Activated CD8-positive, alpha-beta memory T cell treated with anti-CD3 and anti-CD28 coated beads, Interleukin-2, amount 50 U/mL, for 1 hour (primary cell): ENCODE results near the gene TRPV2.

Source experiments
- DNase-seq: peaks from one replicate; pipeline ENCODE4 v3.0.0-alpha.2; 2020; ENCODE audit errors: extremely low read depth

The TRPV2 gene

DNA sequence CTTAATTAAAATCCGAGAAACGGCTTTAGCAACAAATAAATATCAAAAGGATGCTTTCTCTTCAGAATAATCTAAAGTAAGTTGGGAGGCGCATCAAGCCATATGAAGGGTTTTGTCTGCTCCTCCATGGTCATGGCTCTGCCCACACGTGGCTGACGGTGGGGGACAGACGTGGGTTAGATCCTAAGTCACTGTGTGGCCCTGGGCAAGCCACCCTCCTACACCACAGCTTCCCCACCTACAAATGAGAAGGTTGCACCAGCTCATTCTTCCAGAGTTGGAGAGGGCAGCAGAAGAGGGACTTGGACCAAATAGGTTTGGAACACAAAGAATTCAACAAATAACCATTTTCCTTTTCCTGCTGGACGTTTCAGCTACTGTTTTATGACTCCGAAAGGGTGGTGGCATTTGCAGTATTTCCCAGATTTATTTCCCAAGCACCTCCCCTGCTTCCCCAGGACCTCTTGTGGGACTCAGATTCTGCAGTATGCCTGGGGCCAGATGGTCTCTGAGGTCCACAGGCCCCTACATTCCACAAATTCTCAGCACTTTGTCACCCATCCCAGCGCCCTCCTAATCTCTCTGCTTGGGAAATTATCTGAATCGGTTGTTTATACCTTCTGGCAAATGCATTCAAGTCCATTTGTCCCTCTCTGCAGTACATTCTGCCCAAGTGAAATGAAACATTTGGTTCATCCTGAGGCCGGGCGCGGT, 58.8 kb downstream of the TRPV2 start:
- DNase-seq, result no peak

DNA sequence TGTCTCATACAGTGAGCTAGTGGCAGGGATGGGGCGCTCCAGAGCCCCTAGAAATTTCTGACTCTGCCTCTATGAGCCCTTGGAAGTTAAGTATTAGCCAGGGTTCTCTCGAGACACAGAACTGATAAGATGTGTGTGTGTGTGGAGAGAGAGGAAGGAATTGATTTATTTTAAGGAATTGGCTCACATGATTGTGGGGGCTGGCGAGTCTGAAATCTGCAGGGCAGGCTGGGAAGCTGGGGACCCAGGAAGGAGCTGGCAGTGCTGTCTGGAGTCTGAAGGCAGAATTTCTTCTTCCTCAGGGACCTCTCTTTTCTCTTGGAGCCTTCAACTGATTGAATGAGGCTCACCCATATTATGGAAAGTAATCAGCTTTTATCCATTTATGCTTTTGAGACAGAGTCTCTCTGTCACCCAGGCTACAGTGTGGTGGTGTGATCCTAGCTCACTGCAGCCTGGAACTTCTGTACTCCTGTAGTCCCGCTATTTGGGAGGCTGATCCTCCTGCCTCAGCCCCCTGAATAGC, 59.9 kb downstream of the TRPV2 start:
- DNase-seq, result no peak

DNA sequence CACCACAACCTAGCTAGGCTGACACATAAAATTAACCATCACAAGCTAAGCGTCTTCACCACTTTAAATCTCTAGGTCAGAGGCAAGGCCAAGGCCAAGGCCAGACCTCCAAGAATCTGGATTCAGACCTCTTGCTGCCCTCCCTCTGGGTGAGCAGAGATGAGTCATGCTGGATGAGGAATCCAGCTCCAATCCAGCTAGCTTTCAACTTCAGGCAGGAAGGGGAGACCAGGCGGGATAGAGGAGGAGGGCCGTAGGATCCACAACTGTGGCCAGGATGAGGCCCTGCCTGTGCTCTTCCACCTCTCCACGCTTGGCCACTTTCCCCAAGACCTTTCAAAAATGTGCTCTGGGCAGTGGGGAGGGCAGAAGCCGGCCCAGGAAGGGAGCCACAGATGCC, 61.9 kb downstream of the TRPV2 start:
- DNase-seq, result no peak

DNA sequence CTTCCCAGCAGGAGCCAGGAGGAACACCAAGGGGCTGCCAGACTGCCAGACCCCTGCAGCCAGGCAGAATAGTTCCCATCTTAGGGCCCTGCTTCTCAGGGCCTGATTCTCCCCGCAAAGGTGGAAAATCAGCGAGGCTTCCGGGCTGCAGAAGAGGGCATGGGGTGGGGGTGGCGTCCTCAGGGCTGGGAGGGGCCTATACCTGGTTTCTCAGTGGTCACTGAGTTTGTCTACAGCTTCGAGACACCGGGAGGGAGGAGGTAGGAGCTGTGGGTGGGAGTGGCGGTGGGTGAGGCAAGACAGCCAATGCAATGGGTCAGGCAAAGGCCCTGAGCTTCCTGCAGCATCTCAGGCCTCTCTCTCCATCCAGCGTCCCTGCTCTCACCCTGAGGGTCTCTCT, 62.3 kb downstream of the TRPV2 start:
- DNase-seq, result no peak

DNA sequence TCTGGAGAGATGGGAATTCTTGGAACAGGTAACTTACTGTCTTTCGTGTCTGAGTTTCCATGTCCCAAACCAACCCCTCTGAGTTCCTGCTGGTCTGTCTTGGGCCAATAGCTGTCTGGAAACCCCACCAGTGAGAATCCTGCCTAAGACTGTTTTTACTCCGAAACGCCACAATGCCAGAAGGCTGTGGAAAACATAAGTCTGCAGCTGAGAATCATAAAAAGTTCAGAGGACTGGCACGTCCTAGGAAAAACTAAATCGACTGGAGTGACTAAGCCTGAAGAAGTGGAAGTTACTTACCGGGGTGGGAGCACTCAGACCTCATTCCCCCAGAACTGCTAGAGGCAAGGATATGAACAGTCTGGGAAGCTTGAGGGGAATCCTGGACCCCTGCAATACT, 63.3 kb downstream of the TRPV2 start:
- no peak for DNase-seq

DNA sequence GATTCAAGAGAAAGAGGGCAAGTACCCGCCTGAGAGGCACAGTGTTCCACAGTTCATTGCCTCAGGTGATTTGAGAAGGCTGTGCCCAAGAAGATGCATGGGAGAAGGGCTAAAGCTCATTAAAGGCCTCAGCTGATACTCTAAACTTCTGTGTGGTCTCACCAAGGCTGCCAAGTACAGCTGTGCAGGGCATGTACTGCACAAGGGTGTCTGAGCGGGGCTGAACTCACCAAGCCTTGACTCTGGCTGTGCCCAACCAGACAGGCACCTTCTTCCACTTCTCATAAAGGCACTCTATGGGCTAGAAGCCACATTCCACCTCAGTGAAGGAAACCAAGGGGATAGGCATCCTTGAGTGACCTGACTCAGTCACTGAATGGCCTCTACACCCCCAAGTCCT, 63.9 kb downstream of the TRPV2 start:
- DNase-seq, result no peak

DNA sequence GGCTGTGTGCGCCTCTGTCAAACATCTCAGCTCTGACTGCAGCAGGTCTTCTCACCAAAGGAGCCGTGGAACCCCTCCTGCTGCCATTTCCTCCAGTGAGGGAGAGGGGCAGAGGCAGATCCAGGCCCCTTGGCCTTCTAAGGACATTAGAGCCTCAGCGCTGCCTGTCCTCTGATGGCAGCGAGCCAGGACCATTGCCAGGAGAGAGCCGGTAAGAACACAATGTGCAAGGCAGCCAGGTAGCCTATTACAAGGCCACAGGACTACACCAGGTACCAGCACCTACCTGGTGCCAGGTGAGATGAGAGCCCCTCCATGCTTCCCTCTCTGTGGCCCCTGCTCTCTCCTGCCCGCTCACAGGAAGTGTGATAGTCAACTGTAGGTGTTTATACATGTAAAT, 65.6 kb downstream of the TRPV2 start:
- DNase-seq, result no peak

DNA sequence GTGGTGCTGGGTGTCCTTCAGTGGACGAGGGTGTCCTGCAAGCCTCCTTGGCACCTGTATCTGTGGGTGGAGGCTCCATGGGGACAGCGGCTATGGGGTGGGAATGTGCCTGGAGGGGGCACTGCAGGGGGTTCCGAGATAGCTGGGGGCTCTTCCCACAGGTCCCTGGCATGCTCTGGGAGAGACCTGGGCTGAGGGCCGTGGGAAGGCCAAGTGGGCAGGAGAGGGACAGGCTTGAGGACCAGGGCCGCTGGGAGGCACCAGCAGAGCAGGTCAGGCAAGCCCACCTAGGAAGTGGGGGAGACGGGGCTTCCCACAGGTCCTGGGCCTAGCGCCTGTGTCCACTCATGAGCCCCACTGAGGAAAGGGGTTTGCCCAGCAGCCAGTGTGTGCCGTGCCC, 66.9 kb downstream of the TRPV2 start:
- no peak for DNase-seq

DNA sequence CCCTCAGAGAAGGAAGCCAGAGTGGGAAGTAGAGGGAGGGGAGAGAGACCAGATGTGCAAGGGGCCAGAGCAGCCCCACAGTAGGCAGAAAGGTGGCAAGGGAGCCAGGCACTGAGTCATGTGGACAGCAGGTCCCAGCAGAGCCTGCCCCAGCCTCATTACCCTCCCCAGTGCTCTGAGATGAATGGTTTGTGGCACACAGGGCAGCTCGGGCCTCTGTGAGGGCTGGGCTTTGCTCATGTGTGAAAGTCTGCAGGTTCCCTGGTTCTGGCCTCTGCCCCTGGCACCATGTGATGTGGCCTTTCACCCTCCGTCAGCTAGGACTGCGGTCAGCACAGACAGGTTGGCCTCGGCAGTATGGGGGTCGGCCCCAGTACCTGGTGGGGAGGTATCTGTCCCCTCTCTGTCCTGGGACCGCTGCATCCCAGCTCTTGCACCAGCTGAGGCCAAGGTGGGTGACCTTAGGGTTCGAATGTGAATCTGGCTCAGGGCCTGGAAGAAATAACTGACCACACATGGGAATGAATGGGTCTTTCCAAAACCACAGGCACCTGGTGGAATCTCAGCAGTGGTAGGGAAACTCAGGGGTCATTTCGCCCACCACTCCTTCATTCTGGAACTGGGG, 67.8 kb downstream of the TRPV2 start:
- DNase-seq, result no peak

DNA sequence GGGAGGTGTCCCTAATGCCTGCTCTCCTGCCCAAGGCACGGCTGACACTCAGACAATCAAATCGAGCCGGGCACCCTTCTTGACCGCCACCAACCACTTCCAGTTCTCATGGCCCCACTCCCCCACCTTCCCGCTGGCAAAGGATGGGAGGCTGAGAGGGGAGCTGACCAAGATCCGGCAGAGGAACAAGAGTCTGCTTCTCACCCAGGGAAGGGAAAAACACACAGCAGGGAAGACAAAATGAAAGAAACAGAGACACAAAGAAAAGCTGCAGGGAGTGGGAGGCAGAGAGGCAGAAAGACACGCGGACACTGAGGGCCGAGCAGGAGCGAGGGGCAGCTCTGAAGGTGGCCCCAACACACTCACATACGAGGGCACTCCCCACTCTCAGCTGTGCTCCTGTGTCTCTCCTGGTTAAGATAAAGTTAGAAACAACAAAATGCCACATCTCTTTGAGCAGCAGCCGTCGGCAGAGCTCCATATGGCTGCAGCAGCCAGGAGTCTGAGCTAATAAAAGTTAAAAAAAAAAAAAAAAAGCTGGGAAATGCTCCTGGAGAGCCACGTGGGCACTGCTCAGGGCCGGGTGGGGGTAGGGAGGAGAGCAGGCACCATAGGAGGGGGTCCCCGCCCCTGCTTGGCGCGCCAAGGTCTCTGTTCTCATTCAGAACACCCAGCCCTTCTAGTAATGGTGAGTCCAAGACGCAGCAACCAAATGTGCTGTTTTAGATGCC, 69.2 kb downstream of the TRPV2 start:
- no peak for DNase-seq
